OCI-LY1 (cell line): Measurements from ENCODE around the gene WWP2.

Experiments
- H2AFZ ChIP-seq: fragments of 200-600 bp; sonication (generic), shearing (Covaris generic); 2 replicates; pipeline ENCODE4 v1.6.0; 2014; ENCODE audit warnings: antibody characterized with exemption, mild to moderate bottlenecking, low read length
- H3F3A ChIP-seq: fragments of 200-600 bp; sonication (generic), shearing (Covaris generic); 2 replicates; pipeline ENCODE4 v1.6.0; 2014; ENCODE audit warnings: mild to moderate bottlenecking, antibody characterized with exemption, low read length, moderate library complexity; ENCODE audit not compliant: insufficient read depth
- H3K27ac ChIP-seq: fragments of 200-600 bp; sonication (generic); 2 replicates; pipeline ENCODE4 v1.5.1; 2014; ENCODE audit warnings: low read length, mixed run types, mild to moderate bottlenecking, low read depth; ENCODE audit not compliant: poor library complexity, severe bottlenecking
- H3K27me3 ChIP-seq: fragments of 200-600 bp; sonication (generic); 2 replicates; pipeline ENCODE4 v1.6.0; 2014; ENCODE audit warnings: antibody characterized with exemption, mild to moderate bottlenecking, low read length, moderate library complexity; ENCODE audit not compliant: insufficient read depth
- H3K36me3 ChIP-seq: fragments of 200-600 bp; sonication (generic); 2 replicates; pipeline ENCODE4 v1.6.1; 2014; ENCODE audit warnings: mild to moderate bottlenecking, antibody characterized with exemption, low read length, moderate library complexity, mixed read lengths; ENCODE audit not compliant: insufficient read depth
- H3K4me1 ChIP-seq: fragments of 200-600 bp; sonication (generic); 2 replicates; pipeline ENCODE4 v1.5.1; 2014; ENCODE audit warnings: mild to moderate bottlenecking, low read length, moderate library complexity; ENCODE audit not compliant: insufficient read depth, severe bottlenecking
- H3K4me2 ChIP-seq: fragments of 200-600 bp; sonication (generic), shearing (Covaris generic); 2 replicates; pipeline ENCODE4 v1.6.1; 2014; ENCODE audit warnings: low read length
- H3K4me3 ChIP-seq: fragments of 200-600 bp; sonication (generic); 2 replicates; pipeline ENCODE4 v1.5.1; 2014; ENCODE audit warnings: low read length, low read depth, mild to moderate bottlenecking, mixed read lengths; ENCODE audit not compliant: poor library complexity, severe bottlenecking
- H3K79me2 ChIP-seq: fragments of 200-600 bp; shearing (Covaris generic); 2 replicates; pipeline ENCODE4 v1.6.1; 2016; ENCODE audit warnings: mixed run types, low read length, mixed read lengths; ENCODE audit not compliant: insufficient read depth
- H3K9ac ChIP-seq: fragments of 200-600 bp; sonication (generic), shearing (Covaris generic); 2 replicates; pipeline ENCODE4 v1.6.1; 2014; ENCODE audit warnings: mild to moderate bottlenecking, low read length, mixed read lengths
- H3K9me2 ChIP-seq: fragments of 200-600 bp; sonication (generic), shearing (Covaris generic); 2 replicates; pipeline ENCODE4 v1.6.1; 2014; ENCODE audit warnings: low read depth, mild to moderate bottlenecking, low read length, mixed read lengths
- H3K9me3 ChIP-seq: fragments of 200-600 bp; shearing (Covaris generic); 2 replicates; pipeline ENCODE4 v1.6.1; 2014; ENCODE audit warnings: low read length, mixed read lengths
- H4K20me1 ChIP-seq: fragments of 200-600 bp; sonication (generic), shearing (Covaris generic); 2 replicates; pipeline ENCODE4 v1.6.0; 2016; ENCODE audit warnings: mild to moderate bottlenecking, low read length; ENCODE audit not compliant: insufficient read depth
- CTCF ChIP-seq: fragments of 200-600 bp; sonication (generic), shearing (Covaris generic); IDR thresholded peaks from 2 replicates; pipeline ENCODE4 v1.5.1; 2017; ENCODE audit warnings: mild to moderate bottlenecking, antibody characterized with exemption, low read length, moderate library complexity, mixed read lengths
- EZH2 ChIP-seq: fragments of 200-600 bp; sonication (generic), shearing (Covaris generic); IDR thresholded peaks from 2 replicates; pipeline ENCODE4 v1.8.0; 2017; ENCODE audit warnings: borderline replicate concordance, mixed run types, mild to moderate bottlenecking, antibody characterized with exemption, low read length, moderate library complexity, mixed read lengths

Gene WWP2

GRCh38 chr16:69773260-69773947 lies 11.3 kb downstream of the WWP2 start:
- Histone ChIP-seq H3K27ac (no peak overlapping the region), H3K4me3 (no peak overlapping the region), H3K9me3 (peaks cover 8% of the 10 kb centered on the region), H2AFZ (no peak overlapping the region), H3K4me1 (peaks cover 16% of the 10 kb centered on the region), H3F3A (no peaks in the 10 kb centered on the region), H3K9me2 (no peaks in the 10 kb centered on the region), H3K9ac (no peak overlapping the region), H3K79me2 (peaks cover 21% of the 10 kb centered on the region), H3K27me3 (no peaks in the 10 kb centered on the region), H4K20me1 (no peaks in the 10 kb centered on the region), H3K36me3 (peaks cover 20% of the 10 kb centered on the region), H3K4me2 (no peak overlapping the region)
- TF ChIP-seq CTCF, result no peak
- TF ChIP-seq EZH2, result no peak

GRCh38 chr16:69775563-69775962 lies 13.4 kb downstream of the WWP2 start:
- Histone ChIP-seq H3K4me3 (no peak overlapping the region), H2AFZ (no peak overlapping the region), H3K9me3 (peaks cover 8% of the 10 kb centered on the region), H3K27ac (no peak overlapping the region), H3K9ac (no peak overlapping the region), H3K27me3 (no peaks in the 10 kb centered on the region), H3K9me2 (no peaks in the 10 kb centered on the region), H3K36me3 (peaks cover 20% of the 10 kb centered on the region), H3K79me2 (peaks cover 21% of the 10 kb centered on the region), H4K20me1 (no peaks in the 10 kb centered on the region), H3K4me2 (no peak overlapping the region), H3K4me1 (peaks cover 7% of the 10 kb centered on the region), H3F3A (no peaks in the 10 kb centered on the region)
- TF ChIP-seq CTCF, result no peak
- no peak for TF ChIP-seq EZH2

GRCh38 chr16:69779724-69780123 lies 17.6 kb downstream of the WWP2 start:
- no peaks in the 10 kb centered on the region for H3K27me3 ChIP-seq

More at GRCh38 chr16:69779724-69780123, 17.6 kb downstream of the WWP2 start:
- no peak overlapping the region for H3K4me3 ChIP-seq
- no peaks in the 10 kb centered on the region for H3F3A ChIP-seq
- no peaks in the 10 kb centered on the region for H3K4me1 ChIP-seq
- H2AFZ ChIP-seq, result no peak overlapping the region
- peaks cover 8% of the 10 kb centered on the region for H3K9me3 ChIP-seq
- peaks cover 17% of the 10 kb centered on the region for H3K36me3 ChIP-seq
- peaks cover 4% of the 10 kb centered on the region; the same call in 1 of the 2 replicates for H3K79me2 ChIP-seq
- H3K9ac ChIP-seq, result no peak overlapping the region
- H3K4me2 ChIP-seq, result no peak overlapping the region
- TF ChIP-seq EZH2 (no peak), CTCF (no peak)
- H4K20me1 ChIP-seq, result no peaks in the 10 kb centered on the region
- no peaks in the 10 kb centered on the region for H3K9me2 ChIP-seq
- H3K27ac ChIP-seq, result no peak overlapping the region
